Stimulated activated naive B cell treated with anti-CD40 and anti-IgM and Interleukin-4, amounts not matched to agents 10 μg/mL and 1 μg/mL and 100 μg/mL, for 72 hours (primary cell): ENCODE data around the gene HPGDS.
"Not testable (repeated sequence)": the region's sequence is repeated elsewhere in the genome, so short reads cannot be mapped to it uniquely, and the experiment has no call there.

Source experiments
- ATAC-seq, 2 donors: fragments of 150-1000 bp; cut with Tn5 transposase; replicated peaks; 2 replicates each; pipeline ENCODE4 v1.10.0; 2021; ENCODE audit warnings: moderate library complexity in 1 of 2
- DNase-seq: peaks from one replicate; pipeline ENCODE4 v3.0.0; 2021
- H3K27ac Mint-ChIP-seq: one replicate; pipeline ENCODE4 v1.8.0; 2022; ENCODE audit warnings: mild to moderate bottlenecking, mixed read lengths
- H3K27me3 Mint-ChIP-seq, 2 donors: one replicate each; pipeline ENCODE4 v1.8.0; 2022; ENCODE audit warnings: mixed read lengths in 2 of 2
- H3K36me3 Mint-ChIP-seq, 2 donors: one replicate each; pipeline ENCODE4 v1.8.0; 2022; ENCODE audit warnings: mixed read lengths in 2 of 2, mild to moderate bottlenecking in 1 of 2
- H3K4me1 Mint-ChIP-seq, 2 donors: one replicate each; pipeline ENCODE4 v1.8.0; 2022; ENCODE audit warnings: mixed read lengths in 2 of 2, mild to moderate bottlenecking in 1 of 2
- H3K4me3 Mint-ChIP-seq, 2 donors: one replicate each; pipeline ENCODE4 v1.8.0; 2022; ENCODE audit warnings: mild to moderate bottlenecking in 2 of 2, mixed read lengths in 2 of 2, moderate library complexity in 1 of 2
- H3K9me3 Mint-ChIP-seq, 2 donors: one replicate each; pipeline ENCODE4 v1.8.0; 2022; ENCODE audit warnings: mixed read lengths in 2 of 2, mild to moderate bottlenecking in 1 of 2

The HPGDS gene

GRCh38 chr4:94332983-94333590, 9.5 kb downstream of the HPGDS start:
- Mint-ChIP-seq H3K27me3 (peaks cover 0 to 6% of the 10 kb centered on the region in 2 donors), H3K4me1 (no peaks in the 10 kb centered on the region), H3K27ac (no peak overlapping the region), H3K36me3 (no peaks in the 10 kb centered on the region), H3K9me3 (no peaks in the 10 kb centered on the region), H3K4me3 (no peak overlapping the region)
- ATAC-seq: no peak
- DNase-seq: no peak

GRCh38 chr4:94329933-94330332, 12.7 kb downstream of the HPGDS start:
- no peaks in the 10 kb centered on the region for H3K4me1 Mint-ChIP-seq
- DNase-seq: no peak
- no peak overlapping the region for H3K27ac Mint-ChIP-seq
- H3K4me3 Mint-ChIP-seq: no peak overlapping the region
- H3K9me3 Mint-ChIP-seq: peaks cover 10 to 12% of the 10 kb centered on the region in 2 donors
- H3K27me3 Mint-ChIP-seq: peaks cover 0 to 6% of the 10 kb centered on the region in 2 donors
- peaks cover 3 to 5% of the 10 kb centered on the region in 2 donors for H3K36me3 Mint-ChIP-seq
- ATAC-seq: no peak

- DNase-seq (no peak), ATAC-seq (no peak)
- peaks cover 4 to 22% of the 10 kb centered on the region in 2 donors for H3K27me3 Mint-ChIP-seq
- peaks cover 5 to 8% of the 10 kb centered on the region in 2 donors for H3K36me3 Mint-ChIP-seq
- no peak overlapping the region for H3K27ac Mint-ChIP-seq
- no peaks in the 10 kb centered on the region for H3K4me1 Mint-ChIP-seq
- peaks cover 20 to 22% of the 10 kb centered on the region in 2 donors for H3K9me3 Mint-ChIP-seq
- H3K4me3 Mint-ChIP-seq: no peak overlapping the region
Observed at GRCh38 chr4:94325835-94326234, 16.8 kb downstream of the HPGDS start.

DNA sequence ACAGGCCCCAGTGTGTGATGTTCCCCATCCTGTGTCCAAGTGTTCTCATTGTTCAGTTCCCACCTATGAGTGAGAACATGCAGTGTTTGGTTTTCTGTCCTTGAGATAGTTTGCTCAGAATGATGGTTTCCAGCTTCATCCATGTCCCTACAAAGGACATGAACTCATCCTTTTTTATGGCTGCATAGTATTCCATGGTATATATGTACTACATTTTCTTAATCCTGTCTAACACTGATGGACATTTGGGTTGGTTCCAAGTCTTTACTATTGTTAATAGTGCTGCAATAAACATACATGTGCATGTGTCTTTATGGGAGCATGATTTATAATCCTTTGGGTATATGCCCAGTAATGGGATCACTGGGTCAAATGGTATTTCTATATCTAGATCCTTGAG, 22.7 kb downstream of the HPGDS start:
- H3K4me1 Mint-ChIP-seq, H3K36me3 Mint-ChIP-seq, H3K27ac Mint-ChIP-seq, ATAC-seq, H3K4me3 Mint-ChIP-seq, DNase-seq: not testable (repeated sequence)
- H3K27me3 Mint-ChIP-seq: peaks cover 4 to 16% of the 10 kb centered on the region in 2 donors
- H3K9me3 Mint-ChIP-seq: peaks cover 10 to 19% of the 10 kb centered on the region in 2 donors

DNA sequence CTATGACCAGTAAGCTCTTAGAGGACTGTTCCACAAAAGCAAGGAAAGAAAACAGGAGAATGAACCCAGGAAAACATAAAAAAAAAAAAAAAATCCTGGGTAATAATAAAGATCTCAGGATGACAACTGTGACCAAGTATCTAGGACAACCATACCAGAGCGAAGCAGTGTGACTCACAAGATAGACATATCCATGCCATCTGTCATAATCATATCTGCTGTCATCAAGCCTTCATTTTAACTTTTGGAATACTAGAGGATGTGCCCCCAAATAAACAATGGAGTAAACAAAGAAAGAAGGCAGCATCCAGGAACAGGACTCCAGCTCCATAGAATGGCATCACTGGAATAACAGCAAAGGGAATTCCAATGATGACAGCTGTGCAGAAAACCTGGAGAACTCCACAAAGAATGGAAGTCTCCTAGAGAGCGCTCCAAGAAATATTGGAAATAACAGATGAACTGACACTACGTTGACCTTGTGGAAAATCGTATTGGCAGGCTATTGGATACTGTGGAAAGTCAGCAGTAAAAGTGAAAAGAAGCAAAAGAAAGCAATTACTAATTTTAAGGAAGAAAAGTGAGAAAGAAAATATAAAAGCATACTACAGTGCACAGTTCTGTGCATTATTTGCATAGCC, 35.3 kb downstream of the HPGDS start:
- H3K27ac Mint-ChIP-seq: no peak overlapping the region
- no peak for ATAC-seq
- H3K27me3 Mint-ChIP-seq: no peaks in the 10 kb centered on the region
- H3K4me1 Mint-ChIP-seq: no peaks in the 10 kb centered on the region
- no peak overlapping the region for H3K4me3 Mint-ChIP-seq
- peaks cover 0 to 2% of the 10 kb centered on the region in 2 donors for H3K36me3 Mint-ChIP-seq
- peaks cover 0 to 2% of the 10 kb centered on the region in 2 donors for H3K9me3 Mint-ChIP-seq
- DNase-seq: no peak

DNA sequence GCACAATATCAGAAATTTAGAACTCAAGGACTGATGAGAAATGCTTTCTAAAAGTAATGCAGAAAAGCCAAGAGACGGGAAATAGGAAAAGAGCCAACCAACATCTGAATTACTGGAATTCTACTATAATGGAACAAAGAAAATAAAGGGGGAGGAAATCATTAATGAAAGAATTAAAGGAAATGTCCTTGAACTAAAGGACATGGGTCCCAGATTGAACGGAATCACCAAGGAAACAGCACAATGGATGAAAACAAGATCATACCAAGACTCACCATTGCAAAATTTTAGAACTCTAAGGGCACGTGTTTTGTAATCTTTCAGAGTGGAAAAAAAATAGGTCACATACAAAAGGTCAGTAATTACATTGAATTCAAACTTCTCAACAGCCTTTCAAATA, 35.9 kb downstream of the HPGDS start:
- no peaks in the 10 kb centered on the region for H3K4me1 Mint-ChIP-seq
- H3K9me3 Mint-ChIP-seq: peaks cover 0 to 2% of the 10 kb centered on the region in 2 donors
- no peaks in the 10 kb centered on the region for H3K27me3 Mint-ChIP-seq
- H3K27ac Mint-ChIP-seq: no peak overlapping the region
- peaks cover 0 to 2% of the 10 kb centered on the region in 2 donors for H3K36me3 Mint-ChIP-seq
- ATAC-seq: no peak
- H3K4me3 Mint-ChIP-seq: no peak overlapping the region
- no peak for DNase-seq

GRCh38 chr4:94305466-94306225, 37.0 kb downstream of the HPGDS start:
- Mint-ChIP-seq H3K9me3 (peaks cover 0 to 2% of the 10 kb centered on the region in 2 donors), H3K4me1 (no peaks in the 10 kb centered on the region), H3K4me3 (no peak overlapping the region), H3K27me3 (no peaks in the 10 kb centered on the region), H3K27ac (no peak overlapping the region), H3K36me3 (no peaks in the 10 kb centered on the region)
- ATAC-seq: no peak
- no peak for DNase-seq

- Mint-ChIP-seq H3K4me3 (no peak overlapping the region), H3K27me3 (no peaks in the 10 kb centered on the region), H3K27ac (no peak overlapping the region), H3K4me1 (no peaks in the 10 kb centered on the region), H3K9me3 (no peaks in the 10 kb centered on the region), H3K36me3 (no peaks in the 10 kb centered on the region)
- DNase-seq (no peak), ATAC-seq (peak in 1 of 2 donors; percentile 41)
Observed at GRCh38 chr4:94304365-94304971, 38.2 kb downstream of the HPGDS start.

DNA sequence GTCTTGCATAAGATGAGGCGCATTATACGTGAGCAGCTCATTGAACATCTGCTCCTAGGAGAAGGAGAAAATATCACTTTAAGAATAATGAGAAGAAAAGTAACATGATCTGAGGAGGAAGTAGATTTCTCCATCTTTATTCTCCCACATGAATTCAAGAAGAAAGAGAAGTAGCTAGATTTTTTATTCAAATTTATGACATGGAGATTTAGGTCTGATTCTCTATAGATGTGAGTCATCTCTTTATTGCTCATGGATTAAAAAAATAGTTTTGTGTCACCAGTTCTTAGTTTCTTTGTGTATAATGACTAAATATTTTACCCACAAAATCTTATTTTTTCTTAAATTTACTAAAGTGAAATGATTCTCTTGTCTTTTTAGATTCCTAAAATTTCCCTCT, 40.4 kb downstream of the HPGDS start:
- H3K9me3 Mint-ChIP-seq: no peaks in the 10 kb centered on the region
- H3K4me3 Mint-ChIP-seq: no peak overlapping the region
- no peak overlapping the region for H3K27ac Mint-ChIP-seq
- no peak for ATAC-seq
- no peak for DNase-seq
- H3K27me3 Mint-ChIP-seq: no peaks in the 10 kb centered on the region
- H3K4me1 Mint-ChIP-seq: no peaks in the 10 kb centered on the region
- H3K36me3 Mint-ChIP-seq: no peaks in the 10 kb centered on the region

DNA sequence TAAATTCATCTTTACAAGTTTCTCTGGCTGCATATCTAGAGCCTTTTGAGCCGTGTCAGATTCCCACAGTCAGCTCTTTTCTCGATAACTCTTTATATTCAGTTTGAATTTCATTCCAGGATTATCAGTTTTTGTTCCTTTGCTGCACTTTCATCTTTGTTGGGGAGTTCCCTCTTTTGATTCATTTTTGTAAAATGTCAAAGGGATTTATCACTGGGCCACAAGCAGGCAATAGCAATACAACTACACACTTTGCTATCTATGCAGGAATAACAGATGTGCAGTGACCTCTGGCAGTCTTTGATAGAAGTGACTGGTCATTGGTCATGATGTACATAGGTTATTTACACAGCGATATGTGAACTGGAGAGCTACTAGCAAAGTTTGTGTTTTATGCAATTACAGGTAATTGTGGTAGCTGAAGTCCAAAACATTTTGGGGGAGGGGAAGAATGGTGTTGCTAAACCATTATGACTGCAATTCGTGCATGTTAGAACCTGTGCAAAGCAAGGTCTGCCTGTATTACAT, 43.8 kb downstream of the HPGDS start:
- no peaks in the 10 kb centered on the region for H3K9me3 Mint-ChIP-seq
- no peak overlapping the region for H3K4me3 Mint-ChIP-seq
- H3K27ac Mint-ChIP-seq: no peak overlapping the region
- H3K27me3 Mint-ChIP-seq: no peaks in the 10 kb centered on the region
- no peaks in the 10 kb centered on the region for H3K4me1 Mint-ChIP-seq
- no peak for ATAC-seq
- DNase-seq: no peak
- H3K36me3 Mint-ChIP-seq: peaks cover 0 to 3% of the 10 kb centered on the region in 2 donors

DNA sequence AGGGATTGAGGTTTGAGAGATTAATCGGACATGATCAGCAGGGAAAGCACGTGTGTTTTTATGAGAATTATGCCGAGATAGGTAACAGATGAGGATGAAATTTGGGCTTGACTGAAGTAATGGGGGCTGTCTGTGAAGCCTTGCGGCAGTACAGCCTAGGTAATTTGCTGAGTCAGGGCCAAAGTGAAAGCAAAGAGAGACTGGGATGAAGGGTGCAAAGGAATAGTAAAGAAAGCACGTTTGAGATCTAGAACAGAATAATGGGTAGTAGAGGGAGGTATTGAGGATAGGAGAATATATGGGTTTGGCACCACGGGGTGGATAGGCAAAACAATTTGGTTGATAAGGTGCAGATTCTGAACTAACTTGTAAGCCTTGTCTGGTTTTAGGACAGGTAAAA, 47.2 kb downstream of the HPGDS start:
- not testable (repeated sequence) for H3K9me3 Mint-ChIP-seq, H3K4me1 Mint-ChIP-seq, ATAC-seq, DNase-seq, H3K27ac Mint-ChIP-seq, H3K27me3 Mint-ChIP-seq, H3K4me3 Mint-ChIP-seq
- H3K36me3 Mint-ChIP-seq: peaks cover 11 to 22% of the 10 kb centered on the region in 2 donors

GRCh38 chr4:94293981-94294380, 48.7 kb downstream of the HPGDS start:
- H3K27ac Mint-ChIP-seq, H3K4me3 Mint-ChIP-seq, H3K4me1 Mint-ChIP-seq, DNase-seq, H3K27me3 Mint-ChIP-seq, H3K9me3 Mint-ChIP-seq, ATAC-seq: not testable (repeated sequence)
- H3K36me3 Mint-ChIP-seq: peaks cover 18 to 27% of the 10 kb centered on the region in 2 donors

- H3K9me3 Mint-ChIP-seq: no peaks in the 10 kb centered on the region
- no peak overlapping the region for H3K27ac Mint-ChIP-seq
- H3K36me3 Mint-ChIP-seq: peaks cover 39 to 45% of the 10 kb centered on the region in 2 donors
- H3K4me1 Mint-ChIP-seq: no peaks in the 10 kb centered on the region
- H3K27me3 Mint-ChIP-seq: no peaks in the 10 kb centered on the region
- no peak for ATAC-seq
- no peak for DNase-seq
- no peak overlapping the region for H3K4me3 Mint-ChIP-seq
Observed at GRCh38 chr4:94290245-94290644, 52.4 kb downstream of the HPGDS start.

- ATAC-seq: no peak
- Mint-ChIP-seq H3K36me3 (peaks cover 45 to 49% of the 10 kb centered on the region in 2 donors), H3K27me3 (no peaks in the 10 kb centered on the region), H3K4me3 (no peak overlapping the region), H3K4me1 (no peaks in the 10 kb centered on the region), H3K27ac (no peak overlapping the region), H3K9me3 (no peaks in the 10 kb centered on the region)
- DNase-seq: no peak
Observed at GRCh38 chr4:94285666-94286065, 57.0 kb downstream of the HPGDS start.
